ENCODE measurements around the gene SPI1.

The SPI1 gene

GRCh38 chr11:47357985-47358730, 20.2 kb downstream of the SPI1 start:
- DNase-seq (ENCODE audit: low read depth), result no peak

GRCh38 chr11:47356998-47357329, 21.4 kb downstream of the SPI1 start:
- DNase-seq (ENCODE audit: low read depth), result no peak

- no peak for DNase-seq (ENCODE audit: low read depth)
Measured at GRCh38 chr11:47356129-47356997, 22.0 kb downstream of the SPI1 start.

- DNase-seq (ENCODE audit: low read depth), result no peak
Measured at GRCh38 chr11:47355283-47356128, 22.8 kb downstream of the SPI1 start.

- no peak for DNase-seq (ENCODE audit: low read depth)
Measured at GRCh38 chr11:47354913-47355282, 23.4 kb downstream of the SPI1 start.

GRCh38 chr11:47353978-47354774, 24.2 kb downstream of the SPI1 start:
- no peak for DNase-seq (ENCODE audit: low read depth)

GRCh38 chr11:47352556-47352955, 25.8 kb downstream of the SPI1 start, which contains the start of gene MYBPC3:
TSS of gene MYBPC3 (minus strand) at chr11:47352702. CDS start at chr11:47352647, 55 bp downstream.
- no peak for DNase-seq (ENCODE audit: low read depth)

GRCh38 chr11:47351156-47352126, 26.9 kb downstream of the SPI1 start:
- no peak for DNase-seq (ENCODE audit: low read depth)

GRCh38 chr11:47350315-47350714, 28.0 kb downstream of the SPI1 start:
- DNase-seq (ENCODE audit: low read depth), result no peak

GRCh38 chr11:47349521-47350095, 28.7 kb downstream of the SPI1 start:
- no peak for DNase-seq (ENCODE audit: low read depth)

GRCh38 chr11:47348859-47349258, 29.5 kb downstream of the SPI1 start:
- no peak for DNase-seq (ENCODE audit: low read depth)

GRCh38 chr11:47348131-47348802, 30.1 kb downstream of the SPI1 start:
- DNase-seq (ENCODE audit: low read depth), result no peak

- no peak for DNase-seq (ENCODE audit: low read depth)
Measured at GRCh38 chr11:47347137-47347536, 31.2 kb downstream of the SPI1 start.

GRCh38 chr11:47345890-47346563, 32.3 kb downstream of the SPI1 start:
- no peak for DNase-seq (ENCODE audit: low read depth)

GRCh38 chr11:47342854-47343253, 35.5 kb downstream of the SPI1 start:
- DNase-seq (ENCODE audit: low read depth), result no peak

- DNase-seq (ENCODE audit: low read depth), result no peak
Measured at GRCh38 chr11:47342036-47342803, 36.1 kb downstream of the SPI1 start.

GRCh38 chr11:47340980-47341775, 37.2 kb downstream of the SPI1 start:
- DNase-seq (ENCODE audit: low read depth), result no peak

Measured in stimulated activated CD4-positive, alpha-beta T cell treated with anti-CD3 and anti-CD28 coated beads, Interleukin-2, amount 100 ng/mL, for 4 hours (primary cell).